ENCODE data around the gene ITGB3.
"Not testable (repeated sequence)": the region's sequence is repeated elsewhere in the genome, so short reads cannot be mapped to it uniquely, and the experiment has no call there.

The ITGB3 gene

GRCh38 chr17:47253541-47254402 is at the start of gene ITGB3:
ITGB3 (plus strand) TSS chr17:47253827; CDS start chr17:47253862, 35 bp downstream.
- intact Hi-C loops (cut with DNase I), result no loop called here
- DNase-seq, result peak in 8 of 10 donors; percentile 23 to 92 (median 59)

- no peak for DNase-seq
- intact Hi-C loops (cut with DNase I), result no loop called here
Observed at GRCh38 chr17:47203984-47204721, 49.5 kb upstream of the ITGB3 start.

- DNase-seq, result peak in 1 of 10 donors; percentile 27
- intact Hi-C loops (cut with DNase I), result no loop called here
Observed at GRCh38 chr17:47204722-47205418, 48.8 kb upstream of the ITGB3 start.

GRCh38 chr17:47205419-47205963 is 48.1 kb upstream of the ITGB3 start:
- intact Hi-C loops (cut with DNase I), result no loop called here
- DNase-seq, result no peak

- no peak for DNase-seq
- intact Hi-C loops (cut with DNase I), result no loop called here
Observed at GRCh38 chr17:47207143-47208067, 46.2 kb upstream of the ITGB3 start.

- intact Hi-C loops (cut with DNase I), result no loop called here
- peak in 1 of 10 donors; percentile 19 for DNase-seq
Observed at GRCh38 chr17:47208744-47209488, 44.7 kb upstream of the ITGB3 start, which contains the start of gene MYL4. MYL4 (plus strand) TSS chr17:47209348; CDS start chr17:47209423, 75 bp downstream.

- DNase-seq, result no peak
- intact Hi-C loops (cut with DNase I), result no loop called here
Observed at GRCh38 chr17:47209499-47209898, 44.1 kb upstream of the ITGB3 start.

GRCh38 chr17:47210105-47210504 is 43.5 kb upstream of the ITGB3 start:
- DNase-seq, result no peak
- intact Hi-C loops (cut with DNase I), result no loop called here

- intact Hi-C loops (cut with DNase I), result no loop called here
- no peak for DNase-seq
Observed at GRCh38 chr17:47210779-47211178, 42.8 kb upstream of the ITGB3 start.

- intact Hi-C loops (cut with DNase I), result no loop called here
- no peak for DNase-seq
Observed at GRCh38 chr17:47212458-47212857, 41.2 kb upstream of the ITGB3 start.

- no peak for DNase-seq
- intact Hi-C loops (cut with DNase I), result no loop called here
Observed at GRCh38 chr17:47213540-47213939, 40.1 kb upstream of the ITGB3 start.

- intact Hi-C loops (cut with DNase I), result no loop called here
- no peak for DNase-seq
Observed at GRCh38 chr17:47214931-47215330, 38.7 kb upstream of the ITGB3 start.

GRCh38 chr17:47216821-47217220 is 36.8 kb upstream of the ITGB3 start:
- intact Hi-C loops (cut with DNase I); DNase-seq: not testable (repeated sequence)

GRCh38 chr17:47217279-47217678 is 36.3 kb upstream of the ITGB3 start:
- intact Hi-C loops (cut with DNase I), result not testable (repeated sequence)

GRCh38 chr17:47218896-47219430 is 34.7 kb upstream of the ITGB3 start:
- DNase-seq, result no peak
- intact Hi-C loops (cut with DNase I), result no loop called here

More at GRCh38 chr17:47217279-47217678, 36.3 kb upstream of the ITGB3 start:
- not testable (repeated sequence) for DNase-seq

GRCh38 chr17:47219621-47220475 is 33.8 kb upstream of the ITGB3 start:
- DNase-seq, result no peak
- intact Hi-C loops (cut with DNase I), result loop anchor here (10.0 kb wide), 1 partner anchor 395 kb away; no protein-coding TSS in a partner anchor

- intact Hi-C loops (cut with DNase I), result loop anchor here (10.0 kb wide), 1 partner anchor 394 kb away; no protein-coding TSS in a partner anchor
- DNase-seq, result no peak
Observed at GRCh38 chr17:47220531-47220999, 33.1 kb upstream of the ITGB3 start.

Data from posterior cingulate gyrus (tissue), 11 donors.